Measurements from ENCODE around the gene TBX1. TPM values are rescaled to one million over a fixed set of nuclear protein-coding genes. Genes with fewer than 3 reads are reported as not detected.

The TBX1 gene
- polyA plus RNA-seq, 1 donor (not counting 4 experiments of a cell fraction or from before 2014, with no cell fraction given), result 0.10 TPM

- no peak for TF ChIP-seq EZH2 (IDR thresholded peaks at IDR 0.05; ENCODE audit: low read length)
- TF ChIP-seq, protein P1, sequence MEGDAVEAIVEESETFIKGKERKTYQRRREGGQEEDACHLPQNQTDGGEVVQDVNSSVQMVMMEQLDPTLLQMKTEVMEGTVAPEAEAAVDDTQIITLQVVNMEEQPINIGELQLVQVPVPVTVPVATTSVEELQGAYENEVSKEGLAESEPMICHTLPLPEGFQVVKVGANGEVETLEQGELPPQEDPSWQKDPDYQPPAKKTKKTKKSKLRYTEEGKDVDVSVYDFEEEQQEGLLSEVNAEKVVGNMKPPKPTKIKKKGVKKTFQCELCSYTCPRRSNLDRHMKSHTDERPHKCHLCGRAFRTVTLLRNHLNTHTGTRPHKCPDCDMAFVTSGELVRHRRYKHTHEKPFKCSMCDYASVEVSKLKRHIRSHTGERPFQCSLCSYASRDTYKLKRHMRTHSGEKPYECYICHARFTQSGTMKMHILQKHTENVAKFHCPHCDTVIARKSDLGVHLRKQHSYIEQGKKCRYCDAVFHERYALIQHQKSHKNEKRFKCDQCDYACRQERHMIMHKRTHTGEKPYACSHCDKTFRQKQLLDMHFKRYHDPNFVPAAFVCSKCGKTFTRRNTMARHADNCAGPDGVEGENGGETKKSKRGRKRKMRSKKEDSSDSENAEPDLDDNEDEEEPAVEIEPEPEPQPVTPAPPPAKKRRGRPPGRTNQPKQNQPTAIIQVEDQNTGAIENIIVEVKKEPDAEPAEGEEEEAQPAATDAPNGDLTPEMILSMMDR (optimal IDR thresholded peaks at IDR 0.05 in 1 of 3, IDR thresholded peaks at IDR 0.05 in 1 of 3, conservative IDR thresholded peaks at IDR 0.05 in 1 of 3; ENCODE audit: extremely low read depth in 1 of 3, insufficient read depth in 2 of 3, low read length in 3 of 3), result no peak
- Histone ChIP-seq H3K9ac (ENCODE audit: control insufficient read depth, extremely low read depth, insufficient read depth, low read length) (no peak overlapping the region), H2AFZ (ENCODE audit: control insufficient read depth, low read length) (no peak overlapping the region), H3K79me2 (ENCODE audit: control insufficient read depth, insufficient read depth, low read length) (no peaks in the 10 kb centered on the region), H3K4me2 (ENCODE audit: control insufficient read depth, extremely low read depth, insufficient read depth, low read depth, low read length) (no peak overlapping the region), H3K4me3 (ENCODE audit: control insufficient read depth in 2 of 3, extremely low read depth in 1 of 3, insufficient read depth in 2 of 3, low read depth in 1 of 3, low read length in 3 of 3) (no peak overlapping the region), H3K9me1 (ENCODE audit: control insufficient read depth, extremely low read depth, insufficient read depth, low read length) (no peaks in the 10 kb centered on the region), H3K27me3 (ENCODE audit: control insufficient read depth, extremely low read depth, insufficient read depth, low read length) (no peaks in the 10 kb centered on the region), H3K36me3 (ENCODE audit: control insufficient read depth in 2 of 2, extremely low read depth in 1 of 2, insufficient read depth in 2 of 2, low read length in 2 of 2) (no peaks in the 10 kb centered on the region), H4K20me1 (ENCODE audit: control insufficient read depth, extremely low read depth, insufficient read depth, low read length) (peaks cover under 1% of the 10 kb centered on the region), H3K4me1 (ENCODE audit: control insufficient read depth, extremely low read depth, insufficient read depth, low read length) (no peaks in the 10 kb centered on the region), H3K9me3 (ENCODE audit: control insufficient read depth, low read depth, low read length) (no peaks in the 10 kb centered on the region), H3K27ac (ENCODE audit: control insufficient read depth, insufficient read depth, low read length) (no peak overlapping the region)
- dilution Hi-C loops (cut with MboI; ENCODE audit: extremely low pct_ligation_motif_present, low sequenced_read_pairs), result no loop called here
- no peak for FAIRE-seq
- no peak for DNase-seq (ENCODE audit: low read depth, low spot score)
These were observed 21.1 kb upstream of the TBX1 start for GRCh38 chr22:19739448-19739895.

DNA sequence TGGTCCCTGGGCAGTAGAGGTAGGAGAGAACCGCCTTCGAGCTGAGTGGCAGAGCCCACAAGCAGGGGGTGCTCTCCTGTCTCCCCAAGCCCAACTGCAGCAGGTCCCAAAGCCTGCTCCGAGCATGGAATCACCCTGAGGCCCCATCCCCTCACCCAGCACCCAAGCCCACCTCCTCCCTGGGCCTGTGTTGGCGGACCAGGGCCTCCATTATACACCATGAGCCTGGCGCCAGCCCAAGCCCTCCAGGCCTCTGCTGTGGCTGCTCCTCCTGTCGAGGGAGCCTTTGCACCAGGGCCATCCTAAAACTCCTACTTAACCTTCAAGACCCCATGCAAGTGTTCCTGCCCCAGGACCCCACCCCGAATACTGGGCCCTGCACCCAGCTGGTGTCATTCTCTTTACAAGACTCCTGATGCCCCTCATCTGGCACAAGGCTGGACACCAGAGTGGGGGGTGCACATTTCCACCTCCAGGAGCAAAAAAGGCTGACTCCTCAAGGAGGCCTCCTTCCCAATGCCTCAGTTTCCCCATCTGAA lies 20.6 kb upstream of the TBX1 start:
- dilution Hi-C loops (cut with MboI; ENCODE audit: extremely low pct_ligation_motif_present, low sequenced_read_pairs), result no loop called here
- H3K27ac ChIP-seq (ENCODE audit: control insufficient read depth, insufficient read depth, low read length), result no peak overlapping the region
- H3K27me3 ChIP-seq (ENCODE audit: control insufficient read depth, extremely low read depth, insufficient read depth, low read length), result no peaks in the 10 kb centered on the region
- DNase-seq (ENCODE audit: low read depth, low spot score) (no peak), FAIRE-seq (no peak)
- H3K9ac ChIP-seq (ENCODE audit: control insufficient read depth, extremely low read depth, insufficient read depth, low read length), result no peak overlapping the region
- no peak overlapping the region for H3K4me3 ChIP-seq (ENCODE audit: control insufficient read depth in 2 of 3, extremely low read depth in 1 of 3, insufficient read depth in 2 of 3, low read depth in 1 of 3, low read length in 3 of 3)
- H4K20me1 ChIP-seq (ENCODE audit: control insufficient read depth, extremely low read depth, insufficient read depth, low read length), result no peaks in the 10 kb centered on the region
- no peaks in the 10 kb centered on the region for H3K4me1 ChIP-seq (ENCODE audit: control insufficient read depth, extremely low read depth, insufficient read depth, low read length)
- H3K9me1 ChIP-seq (ENCODE audit: control insufficient read depth, extremely low read depth, insufficient read depth, low read length), result no peaks in the 10 kb centered on the region
- H3K9me3 ChIP-seq (ENCODE audit: control insufficient read depth, low read depth, low read length), result no peaks in the 10 kb centered on the region
- TF ChIP-seq, protein P1 (optimal IDR thresholded peaks at IDR 0.05 in 1 of 3, IDR thresholded peaks at IDR 0.05 in 1 of 3, conservative IDR thresholded peaks at IDR 0.05 in 1 of 3; ENCODE audit: extremely low read depth in 1 of 3, insufficient read depth in 2 of 3, low read length in 3 of 3), result no peak
- TF ChIP-seq EZH2 (IDR thresholded peaks at IDR 0.05; ENCODE audit: low read length), result no peak
- no peaks in the 10 kb centered on the region for H3K79me2 ChIP-seq (ENCODE audit: control insufficient read depth, insufficient read depth, low read length)
- no peak overlapping the region for H3K4me2 ChIP-seq (ENCODE audit: control insufficient read depth, extremely low read depth, insufficient read depth, low read depth, low read length)
- no peaks in the 10 kb centered on the region for H3K36me3 ChIP-seq (ENCODE audit: control insufficient read depth in 2 of 2, extremely low read depth in 1 of 2, insufficient read depth in 2 of 2, low read length in 2 of 2)
- no peak overlapping the region for H2AFZ ChIP-seq (ENCODE audit: control insufficient read depth, low read length)

Measured in keratinocyte (primary cell).